Brain microvascular endothelial cell (primary cell): Measurements from ENCODE around the gene NPAS2.

Source experiments
- DNase-seq: peaks from one replicate; pipeline ENCODE4 v3.0.0-alpha.2; 2020
- H3K27ac ChIP-seq: fragments of 250-450 bp; sonication (Bioruptor Pico); 2 replicates; pipeline ENCODE4 v1.5.1; 2020; ENCODE audit warnings: mild to moderate bottlenecking, moderate library complexity
- H3K27me3 ChIP-seq: fragments of 250-450 bp; sonication (Bioruptor Pico); replicated peaks from 2 replicates; pipeline ENCODE4 v1.5.1; 2020; ENCODE audit warnings: mild to moderate bottlenecking
- H3K36me3 ChIP-seq: fragments of 250-450 bp; sonication (Bioruptor Pico); replicated peaks from 2 replicates; pipeline ENCODE4 v1.5.1; 2020; ENCODE audit warnings: mild to moderate bottlenecking
- H3K4me3 ChIP-seq: 2 replicates; pipeline ENCODE4 v1.5.1; 2011; ENCODE audit warnings: low read depth, mild to moderate bottlenecking, control low read depth, low read length, moderate library complexity
- in situ Hi-C: cut with HindIII; loops from 2 replicates; pipeline ENCODE4 v1.10.0; 2017; ENCODE audit warnings: low sequenced_read_pairs, low pct_ligation_motif_present
- TF ChIP-seq, protein P1 (sequence below): IDR thresholded peaks from 2 replicates; pipeline ENCODE4 v1.5.1; 2011; ENCODE audit warnings: low read depth, mild to moderate bottlenecking, moderate library complexity, low read length, control low read depth, inconsistent platforms; ENCODE audit errors: missing control alignments

The NPAS2 gene

DNA sequence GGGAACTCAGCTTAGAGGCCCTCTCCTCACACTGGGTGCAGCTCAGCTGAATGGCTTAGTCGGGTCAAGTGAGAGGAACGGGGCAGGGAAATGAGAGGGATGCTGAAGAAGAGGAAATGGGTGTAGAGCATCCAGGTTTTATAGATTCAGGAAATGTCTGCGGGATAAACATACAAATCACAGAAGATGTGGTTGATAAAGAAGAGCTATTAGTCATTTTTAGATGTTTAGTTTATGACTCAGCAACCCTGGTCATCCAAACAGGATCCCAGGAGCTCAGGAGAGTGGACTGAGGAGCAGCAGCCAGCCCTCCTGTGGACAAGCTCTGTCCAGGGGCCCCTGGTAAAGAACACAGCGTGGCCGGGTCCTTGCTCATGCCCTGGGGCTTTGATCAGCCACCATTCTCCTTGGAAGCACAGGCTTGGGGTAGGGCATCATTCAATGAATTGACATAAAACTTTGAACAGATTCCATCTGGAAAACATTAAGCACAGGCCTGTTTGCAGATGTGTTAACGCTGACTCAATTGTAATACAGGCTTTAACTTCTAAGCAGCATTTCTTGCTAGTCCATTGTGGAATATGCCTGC is 83.0 kb downstream of the NPAS2 start:
- H3K4me3 ChIP-seq: no peak overlapping the region
- TF ChIP-seq, protein P1, sequence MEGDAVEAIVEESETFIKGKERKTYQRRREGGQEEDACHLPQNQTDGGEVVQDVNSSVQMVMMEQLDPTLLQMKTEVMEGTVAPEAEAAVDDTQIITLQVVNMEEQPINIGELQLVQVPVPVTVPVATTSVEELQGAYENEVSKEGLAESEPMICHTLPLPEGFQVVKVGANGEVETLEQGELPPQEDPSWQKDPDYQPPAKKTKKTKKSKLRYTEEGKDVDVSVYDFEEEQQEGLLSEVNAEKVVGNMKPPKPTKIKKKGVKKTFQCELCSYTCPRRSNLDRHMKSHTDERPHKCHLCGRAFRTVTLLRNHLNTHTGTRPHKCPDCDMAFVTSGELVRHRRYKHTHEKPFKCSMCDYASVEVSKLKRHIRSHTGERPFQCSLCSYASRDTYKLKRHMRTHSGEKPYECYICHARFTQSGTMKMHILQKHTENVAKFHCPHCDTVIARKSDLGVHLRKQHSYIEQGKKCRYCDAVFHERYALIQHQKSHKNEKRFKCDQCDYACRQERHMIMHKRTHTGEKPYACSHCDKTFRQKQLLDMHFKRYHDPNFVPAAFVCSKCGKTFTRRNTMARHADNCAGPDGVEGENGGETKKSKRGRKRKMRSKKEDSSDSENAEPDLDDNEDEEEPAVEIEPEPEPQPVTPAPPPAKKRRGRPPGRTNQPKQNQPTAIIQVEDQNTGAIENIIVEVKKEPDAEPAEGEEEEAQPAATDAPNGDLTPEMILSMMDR: peak; percentile 59
- H3K36me3 ChIP-seq: peaks cover 7% of the 10 kb centered on the region
- DNase-seq: peak; percentile 92
- no peaks in the 10 kb centered on the region for H3K27me3 ChIP-seq
- peak overlapping the region; percentile 75 for H3K27ac ChIP-seq
- in situ Hi-C loops: no loop called here

DNA sequence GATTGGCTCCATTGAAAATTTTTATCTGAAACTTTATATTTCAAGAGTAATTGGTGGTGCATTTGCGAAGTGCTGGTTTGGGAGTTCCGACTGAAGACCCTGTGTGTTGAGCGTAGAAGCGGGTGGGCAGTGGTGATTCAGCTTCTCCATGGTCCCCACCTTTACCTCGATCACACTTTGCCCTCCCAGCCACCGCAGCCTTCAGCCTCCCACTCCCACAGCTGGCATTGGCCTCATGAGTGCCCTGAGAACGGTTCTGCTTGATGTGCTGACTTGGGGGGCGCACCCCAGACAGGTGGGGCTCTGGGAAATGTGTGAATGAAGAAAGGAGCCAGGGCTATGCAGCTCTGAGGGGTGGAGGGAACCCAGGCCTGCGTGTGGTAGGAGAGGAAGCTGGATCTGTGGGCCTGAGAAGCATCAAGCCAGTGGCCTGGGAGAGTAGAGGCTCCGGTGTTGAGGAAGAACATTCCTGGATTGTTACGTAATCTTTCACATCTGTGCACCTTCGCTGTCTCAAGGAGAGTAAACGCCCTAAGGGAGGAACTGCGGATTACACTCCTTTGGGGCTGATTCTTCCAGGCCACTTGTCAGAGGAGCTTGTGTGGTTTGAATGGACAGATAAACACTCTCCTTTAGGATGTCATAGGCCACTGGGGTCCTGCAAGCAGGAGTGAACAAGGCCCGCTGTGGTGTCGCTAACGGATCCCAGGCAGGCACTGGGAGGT is 83.8 kb downstream of the NPAS2 start:
- Histone ChIP-seq H3K36me3 (peaks cover 7% of the 10 kb centered on the region), H3K27ac (peak overlapping the region; percentile 75), H3K27me3 (no peaks in the 10 kb centered on the region), H3K4me3 (no peak overlapping the region)
- in situ Hi-C loops: no loop called here
- no peak for DNase-seq
- TF ChIP-seq, protein P1: no peak

DNA sequence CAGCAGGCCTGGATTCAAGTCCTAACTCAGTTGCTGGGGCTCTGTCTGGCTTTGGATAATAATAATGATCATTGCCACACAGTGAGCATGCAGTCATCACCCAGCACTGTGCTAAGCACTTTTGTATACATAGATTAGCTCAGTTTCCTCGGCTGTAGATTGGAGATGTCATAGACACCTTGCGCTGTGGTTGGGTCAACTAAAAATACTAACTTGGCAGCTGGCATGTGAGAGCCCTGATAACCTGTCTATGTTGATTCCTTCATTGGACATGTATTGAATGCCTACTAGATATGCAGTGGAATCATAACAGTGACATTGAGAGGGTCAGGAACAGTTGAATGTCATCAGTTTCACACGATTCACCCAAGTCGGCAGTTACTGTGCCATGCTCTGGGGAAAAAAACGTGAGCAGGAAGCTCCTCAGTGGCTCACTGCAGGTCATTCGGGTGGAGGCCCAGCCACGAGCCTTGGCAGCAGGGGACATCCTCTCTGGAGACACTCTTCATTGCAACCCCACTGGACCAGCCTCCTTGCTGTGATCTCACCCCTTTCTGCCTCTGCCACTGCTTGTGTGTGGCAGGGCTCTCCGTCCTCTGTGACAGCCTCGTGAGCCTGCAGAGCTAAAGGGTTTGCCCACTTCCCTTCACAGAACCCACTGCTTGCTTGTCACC is 85.3 kb downstream of the NPAS2 start:
- in situ Hi-C loops: no loop called here
- Histone ChIP-seq H3K4me3 (no peak overlapping the region), H3K27ac (no peak overlapping the region), H3K36me3 (peaks cover 7% of the 10 kb centered on the region), H3K27me3 (no peaks in the 10 kb centered on the region)
- no peak for DNase-seq
- TF ChIP-seq, protein P1: no peak

DNA sequence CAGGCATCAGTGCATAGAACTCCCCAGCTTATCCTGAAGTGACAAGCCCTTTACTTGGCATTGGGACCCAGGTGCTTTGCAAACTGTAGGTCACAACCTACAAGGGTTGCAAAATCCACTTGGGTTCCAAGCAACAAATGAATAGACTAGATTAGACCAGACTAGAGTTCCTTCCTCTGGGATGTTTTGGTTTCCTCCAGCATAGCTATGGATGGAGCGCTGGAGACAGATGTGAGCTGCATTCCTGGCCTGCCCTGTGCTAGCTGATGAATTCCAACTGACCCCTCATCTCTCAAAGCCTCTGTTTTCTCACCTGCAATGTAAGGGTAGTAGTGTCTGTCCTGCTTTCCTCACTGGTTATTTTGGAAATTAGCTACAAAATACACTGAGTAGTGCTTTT is 86.2 kb downstream of the NPAS2 start:
- H3K27me3 ChIP-seq: no peaks in the 10 kb centered on the region
- in situ Hi-C loops: no loop called here
- no peak overlapping the region for H3K4me3 ChIP-seq
- peaks cover 7% of the 10 kb centered on the region for H3K36me3 ChIP-seq
- TF ChIP-seq, protein P1: no peak
- no peak overlapping the region for H3K27ac ChIP-seq
- no peak for DNase-seq

DNA sequence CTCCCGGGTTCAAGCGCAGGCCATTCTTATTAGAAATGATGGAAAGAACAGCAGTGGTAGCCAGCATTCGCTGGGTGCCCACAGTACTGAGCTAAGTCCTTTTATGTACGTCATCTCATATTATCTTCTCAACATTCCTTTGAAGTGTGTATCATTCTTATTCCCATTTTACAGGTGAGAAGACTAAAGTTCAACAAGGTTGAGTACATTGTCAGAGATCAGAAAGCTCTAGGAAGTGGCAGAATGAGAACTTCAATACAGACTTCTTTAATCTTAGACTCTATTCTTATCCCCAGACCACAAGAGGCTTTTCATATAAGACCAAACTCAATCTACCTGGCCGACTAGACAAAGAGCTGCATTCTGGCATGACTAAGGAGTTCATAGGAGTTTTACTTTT is 86.7 kb downstream of the NPAS2 start:
- Histone ChIP-seq H3K36me3 (peaks cover 7% of the 10 kb centered on the region), H3K4me3 (no peak overlapping the region), H3K27ac (no peak overlapping the region), H3K27me3 (no peaks in the 10 kb centered on the region)
- in situ Hi-C loops: no loop called here
- DNase-seq: no peak
- TF ChIP-seq, protein P1: no peak
